BJ (cell line): ENCODE data around the gene MEIS2. TPM values are rescaled to one million over a fixed set of nuclear protein-coding genes. Genes with fewer than 3 reads are reported as not detected.

ENCODE experiments used
- CTCF ChIA-PET: fragments of 350-600 bp; formaldehyde crosslinking; extraction: SDS; loops from one replicate; lab custom pipeline; 2021; ENCODE audit warnings: antibody characterized with exemption, inconsistent platforms; lab: Yijun Ruan, JAX
- POLR2A ChIA-PET: fragments of 300-600 bp; sonication (Branson Sonifier 250); formaldehyde crosslinking; extraction: SDS; loops from one replicate; lab custom pipeline; 2021; ENCODE audit warnings: antibody characterized with exemption; lab: Charles Lee
- DNase-seq: peaks from one replicate; pipeline ENCODE4 v3.0.0-alpha.2; 2011; ENCODE audit warnings: low read depth
- H3K27me3 ChIP-seq: 2 replicates; pipeline ENCODE4 v1.6.0; 2011; ENCODE audit warnings: low read length; ENCODE audit not compliant: control insufficient read depth, insufficient read depth
- H3K36me3 ChIP-seq: 2 replicates; pipeline ENCODE4 v1.5.1; 2011; ENCODE audit warnings: low read length; ENCODE audit not compliant: control insufficient read depth, insufficient read depth
- H3K4me3 ChIP-seq: 2 replicates; pipeline ENCODE4 v1.5.1; 2011; ENCODE audit warnings: low read depth, mild to moderate bottlenecking, control low read depth, low read length
- CTCF ChIP-seq: IDR thresholded peaks from 2 replicates; pipeline ENCODE4 v1.5.1; 2011; ENCODE audit warnings: low read depth, mild to moderate bottlenecking, control low read depth, inconsistent platforms, low read length, moderate library complexity; ENCODE audit not compliant: insufficient read depth
- polyA plus RNA-seq: library from polyadenylated mRNA; depleted of rRNA; stranded (reverse); fragments of >200 nt; gene quantifications from 2 replicates; pipeline ENCODE4 v1.2.3, GENCODE V29; 2011

MEIS2 gene
- polyA plus RNA-seq, 1 experiment = 54.1 TPM

DNA sequence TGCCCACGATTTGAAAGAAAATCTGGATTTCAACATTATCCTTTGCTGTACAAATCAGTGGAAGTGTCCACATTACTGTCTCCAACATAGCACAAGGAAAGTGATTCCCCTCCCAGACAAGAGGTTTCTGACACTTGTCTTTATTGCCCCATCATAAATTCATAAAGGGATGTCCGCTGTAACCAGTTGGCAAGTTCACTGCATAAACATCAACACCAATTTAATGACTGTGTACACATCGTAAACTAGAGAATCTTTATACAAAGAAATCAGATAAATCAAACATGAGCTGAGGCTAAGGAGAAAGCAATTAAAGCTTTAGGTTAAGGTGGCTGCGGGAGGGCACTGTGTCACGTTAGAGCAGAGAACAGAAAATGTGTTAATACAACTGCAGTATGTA, 129.8 kb downstream of the MEIS2 start:
- POLR2A ChIA-PET = no interaction called here
- Histone ChIP-seq H3K27me3 (no peaks in the 10 kb centered on the region), H3K36me3 (no peaks in the 10 kb centered on the region), H3K4me3 (no peak overlapping the region)
- CTCF ChIA-PET = no interaction called here
- TF ChIP-seq CTCF = no peak
- no peak for DNase-seq

GRCh38 chr15:36967929-36968328, 132.4 kb downstream of the MEIS2 start:
- ChIA-PET CTCF (interaction anchor here (0.7 kb wide), 1 partner anchor 60 kb away, joined by 3 read pairs; no protein-coding TSS in a partner anchor), POLR2A (no interaction called here)
- Histone ChIP-seq H3K4me3 (no peak overlapping the region), H3K27me3 (no peaks in the 10 kb centered on the region), H3K36me3 (no peaks in the 10 kb centered on the region)
- TF ChIP-seq CTCF = no peak
- no peak for DNase-seq

DNA sequence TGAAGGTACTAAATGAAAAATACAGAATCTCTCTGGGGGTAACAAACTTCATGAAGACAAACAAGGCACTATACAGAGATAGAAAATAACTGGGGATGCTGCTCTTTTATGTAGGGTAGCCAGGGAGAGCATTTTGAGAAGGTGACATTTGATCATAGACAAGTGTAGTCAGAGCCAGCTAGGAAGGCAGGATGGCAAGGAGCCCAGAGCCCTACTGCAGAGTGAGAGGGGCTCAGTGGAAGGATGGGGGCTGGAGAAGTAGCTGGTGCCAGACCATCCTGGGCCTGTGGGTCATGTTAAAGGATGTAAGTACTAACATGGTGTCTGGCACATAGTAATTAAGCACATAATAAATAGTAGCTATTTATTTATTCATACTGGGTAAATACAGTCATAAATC, 133.6 kb downstream of the MEIS2 start:
- DNase-seq = no peak
- ChIA-PET CTCF (no interaction called here), POLR2A (no interaction called here)
- no peak overlapping the region for H3K4me3 ChIP-seq
- H3K36me3 ChIP-seq = no peaks in the 10 kb centered on the region
- no peaks in the 10 kb centered on the region for H3K27me3 ChIP-seq
- TF ChIP-seq CTCF = no peak

- H3K36me3 ChIP-seq = no peaks in the 10 kb centered on the region
- DNase-seq = no peak
- TF ChIP-seq CTCF = no peak
- ChIA-PET POLR2A (no interaction called here), CTCF (no interaction called here)
- no peaks in the 10 kb centered on the region for H3K27me3 ChIP-seq
- no peak overlapping the region for H3K4me3 ChIP-seq
These were observed 134.6 kb downstream of the MEIS2 start for GRCh38 chr15:36965570-36966342.

DNA sequence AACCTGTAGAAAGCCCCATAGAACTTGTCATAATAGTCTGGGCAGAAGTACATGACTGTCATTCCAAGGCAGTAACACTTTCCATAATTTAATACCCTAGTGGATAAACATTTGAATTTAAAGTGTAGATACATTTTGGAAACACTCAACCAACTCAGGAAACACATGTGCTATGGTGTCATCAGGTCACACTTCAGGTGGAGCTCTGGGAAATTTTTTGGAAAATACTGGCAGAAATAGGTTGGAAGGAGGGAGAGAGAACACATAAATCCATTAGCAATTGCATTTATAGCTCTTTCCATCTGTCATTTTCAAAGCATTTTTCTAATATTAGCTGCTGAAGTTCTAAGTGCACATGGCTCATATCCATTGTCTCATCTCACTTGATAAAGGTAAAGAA, 135.7 kb downstream of the MEIS2 start:
- no peak for TF ChIP-seq CTCF
- no peaks in the 10 kb centered on the region for H3K36me3 ChIP-seq
- DNase-seq = no peak
- H3K27me3 ChIP-seq = no peaks in the 10 kb centered on the region
- no peak overlapping the region for H3K4me3 ChIP-seq
- ChIA-PET CTCF (no interaction called here), POLR2A (no interaction called here)
